K562 (cell line): Measurements from ENCODE around the gene PTK7. TPM values are rescaled to one million over a fixed set of nuclear protein-coding genes. Genes with fewer than 3 reads are reported as not detected.

Source experiments
- BCLAF1 ChIP-seq, 2 experiments: fragments of 450-650 bp in 1 of 2; IDR thresholded peaks; 2 replicates each; pipeline ENCODE4 v1.6.1; 2011 to 2017; ENCODE audit warnings: low read depth in 2 of 2, antibody characterized with exemption in 1 of 2, borderline replicate concordance in 1 of 2, low read length in 1 of 2, mild to moderate bottlenecking in 1 of 2, mixed read lengths in 1 of 2; ENCODE audit not compliant: control insufficient read depth in 1 of 2
- CBFB ChIP-seq: sonication (generic); formaldehyde crosslinking; IDR thresholded peaks from 2 replicates; pipeline ENCODE4 v1.4.0; 2020; ENCODE audit warnings: mild to moderate bottlenecking, missing genetic modification reagents
- CGGBP1 ChIP-seq: fragments of 250-450 bp; sonication (Bioruptor Pico); IDR thresholded peaks from 2 replicates; pipeline ENCODE4 v1.9.0; 2021; ENCODE audit warnings: mild to moderate bottlenecking
- CHCHD3 ChIP-seq: fragments of 250-450 bp; sonication (Bioruptor Pico); IDR thresholded peaks from 2 replicates; pipeline ENCODE4 v2.1.2; 2022; ENCODE audit warnings: mild to moderate bottlenecking
- FOXP1 ChIP-seq: sonication (generic); formaldehyde crosslinking; IDR thresholded peaks from 2 replicates; pipeline ENCODE4 v1.8.0; 2022; ENCODE audit warnings: mild to moderate bottlenecking, missing genetic modification reagents
- HMGXB4 ChIP-seq: sonication (generic); formaldehyde crosslinking; IDR thresholded peaks from 2 replicates; pipeline ENCODE4 v1.8.1; 2023; ENCODE audit warnings: mild to moderate bottlenecking, missing genetic modification reagents
- JUND ChIP-seq, 2 experiments: IDR thresholded peaks; 2 replicates in 1 of 2; 3 replicates in 1 of 2; pipeline ENCODE4 v1.6.1; 2011; ENCODE audit warnings: borderline replicate concordance in 2 of 2, low read depth in 2 of 2, low read length in 2 of 2, improper control_type of control experiment in 1 of 2, missing biosample characterization in 1 of 2, missing genetic modification characterization in 1 of 2, missing genetic modification reagents in 1 of 2
- MTA3 ChIP-seq: fragments of 450-650 bp; formaldehyde crosslinking; IDR thresholded peaks from 2 replicates; pipeline ENCODE4 v1.6.1; 2017; ENCODE audit warnings: mild to moderate bottlenecking, borderline replicate concordance
- NR1H2 ChIP-seq: sonication (generic); formaldehyde crosslinking; IDR thresholded peaks from 2 replicates; pipeline ENCODE4 v1.4.0; 2020; ENCODE audit warnings: mild to moderate bottlenecking, missing genetic modification reagents
- TAF15 ChIP-seq: fragments of 200-400 bp; formaldehyde crosslinking; IDR thresholded peaks from 2 replicates; pipeline ENCODE4 v1.6.1; 2017; ENCODE audit warnings: mild to moderate bottlenecking, low read depth, low read length, moderate library complexity
- TAF9B ChIP-seq: fragments of 450-650 bp; IDR thresholded peaks from 2 replicates; pipeline ENCODE4 v1.6.1; 2018; ENCODE audit warnings: mild to moderate bottlenecking; ENCODE audit not compliant: partially characterized antibody
- ZBTB2 ChIP-seq: fragments of 450-650 bp; IDR thresholded peaks from 2 replicates; pipeline ENCODE4 v1.6.1; 2016; ENCODE audit warnings: antibody characterized with exemption
- ZBTB9 ChIP-seq: fragments of 450-650 bp; formaldehyde crosslinking; IDR thresholded peaks from 2 replicates; pipeline ENCODE4 v1.4.0; 2020; ENCODE audit warnings: mild to moderate bottlenecking, moderate library complexity
- ZFX ChIP-seq: sonication (generic); formaldehyde crosslinking; IDR thresholded peaks from 2 replicates; pipeline ENCODE4 v1.8.0; 2022; ENCODE audit warnings: mild to moderate bottlenecking, missing genetic modification reagents, moderate library complexity
- ZNF280A ChIP-seq: fragments of 450-650 bp; IDR thresholded peaks from 2 replicates; pipeline ENCODE4 v1.6.1; 2018; ENCODE audit warnings: mild to moderate bottlenecking, low read depth; ENCODE audit not compliant: partially characterized antibody
- polyA plus RNA-seq, 8 experiments: library from polyadenylated mRNA; depleted of rRNA in 4 of 8; stranded (reverse) in 5 of 8; unstranded in 3 of 8; fragments of >200 nt; fragmentation: Nextera tagmentation in 2 of 8; fragmentation: Illumina TruSeq in 1 of 8; extraction: Ambion mirVana in 2 of 8; extraction: Trizol in 1 of 8; gene quantifications; 2 replicates each; pipeline versions ENCODE4 v1.2.1 to v1.2.3, GENCODE V29; 2011 to 2014; ENCODE audit warnings: inconsistent platforms in 1 of 8, missing spikeins in 1 of 8
- total RNA-seq, 7 experiments: library from RNA; depleted of rRNA in 6 of 7; stranded (reverse); fragments of >200 nt in 6 of 7; fragmentation: Illumina TruSeq in 2 of 7; extraction: Trizol in 2 of 7; gene quantifications; 2 replicates each; pipeline versions ENCODE4 v1.2.1 to v1.2.3, GENCODE V29; 2011 to 2021; ENCODE audit warnings: low replicate concordance in 1 of 7

The PTK7 gene
- total and polyA plus RNA-seq, 9 of the 15 experiments (the other 6 are each of a cell fraction or from before 2014, with no cell fraction given): 0.20 to 6.8 (median 4.2) TPM

GRCh38 chr6:43170931-43171706, 95.0 kb downstream of the PTK7 start, which contains the start of gene SRF (continued):
- TF ChIP-seq HMGXB4 (CRISPR knock-in tag): peak; percentile 97
- TF ChIP-seq TAF15: no peak
- TF ChIP-seq FOXP1 (CRISPR knock-in tag): peak; percentile 96
- TF ChIP-seq CHCHD3 (CRISPR knock-in tag): peak; percentile 85; the same call in 1 of the 2 replicates
- TF ChIP-seq ZBTB9 (CRISPR knock-in tag): peak; percentile 81; the same call in 1 of the 2 replicates
- 0 out of 2 replicates have a peak, but pooled peaks have one; percentile 13 for TF ChIP-seq ZBTB2
- peak in 1 of 2 experiments; percentile 80; a peak in 1 of 4 replicates for TF ChIP-seq BCLAF1 (IDR thresholded peaks at IDR 0.05; ENCODE audit: borderline replicate concordance in 1 of 2, control insufficient read depth in 1 of 2, low read depth in 2 of 2, low read length in 1 of 2)
- TF ChIP-seq CBFB (CRISPR knock-in tag): no peak
- TF ChIP-seq ZNF280A: no peak
- peak; percentile 43; the same call in 1 of the 2 replicates for TF ChIP-seq JUND (IDR thresholded peaks at IDR 0.05; ENCODE audit: borderline replicate concordance, low read depth, low read length)
- no peak; the same call in 2 of the 3 replicates for TF ChIP-seq JUND (tag; IDR thresholded peaks at IDR 0.05; ENCODE audit: borderline replicate concordance, low read depth, low read length)
- 0 out of 2 replicates have a peak, but pooled peaks have one; percentile 17 for TF ChIP-seq NR1H2
- TF ChIP-seq MTA3: peak; percentile 94
- TF ChIP-seq ZFX (CRISPR knock-in tag): peak; percentile 96
- no peak for TF ChIP-seq TAF9B
- TF ChIP-seq CGGBP1: peak; percentile 77; the same call in 1 of the 2 replicates
